Stimulated activated CD8-positive, alpha-beta memory T cell treated with anti-CD3 and anti-CD28 coated beads, Interleukin-4, amount 100 ng/mL, for 4 hours (primary cell): ENCODE data around the gene WDR4.
A peak's percentile ranks its signal among the peaks of the same experiment; 100 is the strongest.
"Not testable (repeated sequence)": the region's sequence is repeated elsewhere in the genome, so short reads cannot be mapped to it uniquely, and the experiment has no call there.

Experiments
- DNase-seq, 2 donors: peaks; one replicate each; pipeline ENCODE4 v3.0.0-alpha.2; 2020; ENCODE audit warnings: low read depth in 2 of 2, low spot score in 1 of 2

Gene WDR4, protein sequence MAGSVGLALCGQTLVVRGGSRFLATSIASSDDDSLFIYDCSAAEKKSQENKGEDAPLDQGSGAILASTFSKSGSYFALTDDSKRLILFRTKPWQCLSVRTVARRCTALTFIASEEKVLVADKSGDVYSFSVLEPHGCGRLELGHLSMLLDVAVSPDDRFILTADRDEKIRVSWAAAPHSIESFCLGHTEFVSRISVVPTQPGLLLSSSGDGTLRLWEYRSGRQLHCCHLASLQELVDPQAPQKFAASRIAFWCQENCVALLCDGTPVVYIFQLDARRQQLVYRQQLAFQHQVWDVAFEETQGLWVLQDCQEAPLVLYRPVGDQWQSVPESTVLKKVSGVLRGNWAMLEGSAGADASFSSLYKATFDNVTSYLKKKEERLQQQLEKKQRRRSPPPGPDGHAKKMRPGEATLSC

DNA sequence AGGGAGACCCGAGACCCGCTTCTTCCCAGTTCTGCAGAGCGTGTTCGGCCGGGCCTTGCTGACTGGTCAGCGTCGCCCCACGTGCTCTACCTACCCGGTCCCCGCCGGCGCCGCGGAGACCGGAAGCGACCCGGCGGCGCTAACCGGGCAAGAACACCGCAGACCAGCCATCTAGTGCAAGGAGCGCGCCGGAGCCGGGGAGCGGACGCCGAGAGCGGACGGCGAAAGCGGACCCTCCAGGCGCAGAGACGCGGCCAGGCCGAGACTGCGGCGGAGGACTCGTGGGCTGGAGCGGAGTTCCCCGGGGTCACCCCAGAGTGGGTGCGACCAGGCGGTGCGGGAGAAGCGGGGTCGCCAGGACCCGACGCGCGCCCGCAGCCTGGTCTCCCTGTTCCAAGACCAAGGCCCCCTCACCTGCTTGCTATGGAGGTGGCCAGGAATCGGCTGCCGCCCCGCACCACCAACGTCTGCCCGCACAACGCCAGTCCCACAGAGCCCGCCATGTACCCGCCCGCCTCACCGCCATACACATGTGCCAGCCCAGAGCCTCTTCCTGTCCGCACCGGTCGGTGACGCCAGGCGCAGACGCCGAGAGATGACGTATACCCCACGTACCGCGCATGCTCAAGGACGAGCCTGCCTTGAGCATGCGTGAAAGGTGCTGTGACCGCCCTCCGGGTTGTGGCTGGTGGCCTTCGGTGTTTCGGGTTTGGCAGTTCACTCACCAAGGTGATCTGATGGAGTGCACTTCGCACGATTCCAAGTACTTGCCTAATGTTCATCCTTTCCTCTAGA lies at the start of gene WDR4:
Gene WDR4 (minus strand): TSS at position 547 of the 795 bp plus-strand sequence. CDS start 44 bp downstream, at position 503.
- DNase-seq, result peak; percentile 97 to 99

DNA sequence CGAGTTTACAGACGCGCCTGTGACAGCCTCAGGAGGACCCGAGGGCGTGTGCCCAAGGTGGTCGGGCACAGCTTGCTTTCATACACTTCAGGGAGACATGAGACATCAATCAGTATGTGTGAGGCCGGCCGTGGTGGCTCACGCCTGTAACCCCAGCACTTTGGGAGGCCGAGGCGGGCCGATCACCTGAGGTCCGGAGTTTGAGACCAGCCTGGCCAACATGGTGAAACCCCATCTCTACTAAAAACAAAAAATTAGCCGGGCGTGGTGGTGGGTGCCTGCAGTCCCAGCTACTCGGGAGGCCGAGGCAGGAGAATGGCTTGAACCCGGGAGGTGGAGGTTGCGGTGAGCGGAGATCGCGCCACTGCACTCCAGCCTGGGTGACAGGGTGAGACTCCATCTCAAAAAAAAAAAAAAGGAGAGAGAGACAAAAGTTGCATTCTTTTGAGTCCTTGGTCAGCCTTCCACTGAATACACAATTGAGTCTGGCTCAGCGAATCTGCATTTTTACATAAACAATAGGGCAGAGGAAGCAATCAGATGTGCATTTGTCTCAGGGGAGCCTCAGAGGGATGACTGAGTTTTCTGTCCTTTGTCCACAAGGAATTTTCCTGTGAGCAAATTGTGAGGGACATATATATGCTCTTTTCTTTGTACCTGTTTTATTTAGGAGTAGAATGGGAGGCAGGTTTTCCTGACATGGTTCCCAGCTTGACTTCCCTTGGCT lies 48.3 kb upstream of the WDR4 start:
- not testable (repeated sequence) for DNase-seq

DNA sequence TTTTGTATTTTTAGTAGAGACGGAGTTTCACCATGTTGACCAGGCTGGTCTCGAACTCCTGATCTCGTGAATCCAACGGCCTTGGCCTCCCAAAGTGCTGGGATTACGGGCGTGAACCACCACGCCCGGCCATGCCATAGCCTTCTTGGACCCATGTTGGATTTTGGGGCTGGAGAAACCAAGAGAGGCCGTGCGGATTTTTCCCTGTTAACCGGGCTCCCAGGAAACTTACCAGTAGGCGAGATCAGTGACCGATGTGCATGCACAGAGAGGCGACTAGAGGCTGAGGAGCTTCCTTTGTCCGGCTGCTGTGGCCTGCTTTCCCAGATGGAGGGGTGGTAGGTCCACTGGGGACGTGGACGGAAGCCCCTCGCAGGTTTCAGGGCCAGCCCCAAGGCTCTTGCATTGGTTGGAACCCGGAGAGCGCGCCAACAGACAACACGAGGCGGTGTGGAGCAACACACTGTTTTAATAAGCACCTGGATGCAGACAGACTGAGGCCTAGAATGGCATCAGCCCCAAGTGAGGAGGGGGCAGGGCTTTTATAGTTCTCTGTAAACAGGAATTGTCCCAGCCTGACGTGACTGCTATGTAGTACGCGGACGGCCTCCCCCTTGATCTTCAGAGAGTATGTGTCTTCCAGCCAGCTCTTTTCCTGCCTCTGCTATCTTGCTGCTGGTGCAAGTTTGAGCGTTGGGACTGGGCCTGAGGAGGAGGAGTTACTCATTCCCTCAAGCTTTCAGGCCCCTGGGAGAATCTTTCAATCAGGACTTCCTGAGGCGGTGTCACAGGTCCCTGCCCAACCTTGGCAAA lies 46.0 kb upstream of the WDR4 start, which contains the start of gene ERVH48-1:
Gene ERVH48-1 (minus strand): TSS at position 517 of the 813 bp plus-strand sequence. CDS start 6,624 bp downstream, outside the sequence.
- no peak for DNase-seq

DNA sequence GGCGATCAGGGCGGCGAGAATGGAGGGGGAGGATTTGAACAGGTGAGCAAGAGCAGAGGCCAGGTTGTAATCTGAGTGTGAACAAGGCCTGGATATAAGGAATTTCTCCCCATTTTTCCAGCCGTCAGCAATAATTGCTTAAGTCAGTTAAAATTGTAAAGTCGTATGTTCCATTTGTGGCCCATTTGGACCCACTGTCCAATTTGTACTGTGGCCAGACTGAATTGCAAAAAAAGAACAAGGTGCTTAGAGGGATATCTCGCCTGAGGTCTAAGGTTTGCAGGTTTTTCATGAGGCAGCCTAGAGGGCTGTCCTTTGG lies 45.1 kb upstream of the WDR4 start:
- DNase-seq, result no peak

DNA sequence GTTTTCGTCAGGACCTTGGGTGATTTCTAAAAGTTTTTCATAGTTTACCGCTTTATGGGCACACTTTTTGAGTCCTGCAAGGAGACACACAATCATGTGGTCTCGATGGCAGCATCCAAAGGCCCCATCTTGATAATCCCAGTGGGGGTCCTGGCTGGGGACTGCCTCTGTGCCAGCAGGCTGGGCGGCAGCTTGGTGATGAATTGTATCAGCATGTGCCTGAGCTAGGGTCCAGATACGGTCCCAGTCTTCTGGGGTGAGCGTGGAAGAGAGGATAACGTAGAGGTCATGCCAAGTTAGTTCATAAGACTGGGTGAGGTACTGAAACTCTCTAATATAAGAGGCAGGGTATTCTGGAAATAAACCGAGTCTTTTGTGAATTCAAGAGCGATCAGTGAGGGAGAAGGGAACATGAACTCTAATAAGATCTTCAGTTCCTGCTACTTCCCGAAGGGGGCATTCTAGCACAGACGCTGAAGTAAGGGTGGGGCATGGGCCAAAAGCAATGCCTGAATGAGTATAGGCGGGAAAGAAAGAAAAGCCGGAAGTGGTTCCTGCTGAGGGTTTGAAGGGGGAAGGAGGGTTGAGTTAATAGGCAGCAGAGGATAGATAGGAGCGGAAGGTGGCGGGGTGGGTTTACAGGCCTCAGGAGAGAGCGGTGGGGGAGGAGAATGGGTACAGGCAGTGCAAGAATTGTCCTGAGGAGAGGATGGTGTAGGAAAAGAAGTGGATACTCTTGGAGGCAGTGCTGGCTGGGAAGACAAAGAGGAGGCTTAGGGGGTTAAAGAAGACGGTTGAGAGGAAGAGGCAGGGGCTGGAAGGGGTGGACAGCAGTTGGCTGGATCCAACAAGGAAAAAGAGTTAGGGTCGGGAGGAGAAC lies 44.5 kb upstream of the WDR4 start:
- peak; percentile 26 to 27 for DNase-seq

DNA sequence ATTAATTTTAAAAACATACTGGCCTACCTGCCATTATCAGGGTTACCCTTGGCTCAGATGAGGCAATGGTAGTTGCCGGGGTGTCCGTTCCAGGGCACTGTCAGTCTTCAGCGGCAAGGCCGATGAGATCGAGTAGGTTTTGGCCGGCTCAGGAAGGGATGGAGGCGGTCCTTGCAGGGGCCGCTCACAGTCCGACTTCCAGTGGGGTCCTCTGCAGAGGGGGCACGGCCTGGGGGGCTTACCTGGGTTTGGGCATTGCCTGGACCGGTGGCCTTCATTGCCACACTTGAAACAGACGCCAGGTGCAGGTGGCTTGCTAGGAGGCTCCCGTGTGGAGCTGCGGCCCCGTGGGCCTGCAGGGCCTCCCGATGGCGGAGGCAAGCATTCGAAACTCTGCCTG lies 43.6 kb upstream of the WDR4 start:
- DNase-seq, result no peak

DNA sequence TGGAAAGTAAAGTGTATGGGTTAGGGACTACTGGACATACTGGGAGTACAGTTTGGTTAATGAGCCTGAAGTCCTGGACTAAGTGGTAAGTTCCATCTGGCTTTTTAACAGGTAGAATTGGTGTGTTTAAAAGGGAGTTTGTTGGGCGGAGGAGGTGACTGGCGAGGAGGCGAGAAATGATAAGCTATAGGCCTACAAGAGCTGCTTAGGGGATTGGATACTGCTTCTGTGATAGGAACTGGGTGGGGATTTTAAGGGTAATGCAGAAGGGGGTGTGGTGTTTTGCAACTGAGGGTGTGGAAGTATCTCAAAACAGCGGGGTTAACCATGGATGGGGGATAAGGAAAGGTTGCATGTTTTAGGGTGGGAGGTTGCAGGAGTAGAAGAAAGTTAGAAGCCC lies 42.6 kb upstream of the WDR4 start:
- DNase-seq, result no peak

DNA sequence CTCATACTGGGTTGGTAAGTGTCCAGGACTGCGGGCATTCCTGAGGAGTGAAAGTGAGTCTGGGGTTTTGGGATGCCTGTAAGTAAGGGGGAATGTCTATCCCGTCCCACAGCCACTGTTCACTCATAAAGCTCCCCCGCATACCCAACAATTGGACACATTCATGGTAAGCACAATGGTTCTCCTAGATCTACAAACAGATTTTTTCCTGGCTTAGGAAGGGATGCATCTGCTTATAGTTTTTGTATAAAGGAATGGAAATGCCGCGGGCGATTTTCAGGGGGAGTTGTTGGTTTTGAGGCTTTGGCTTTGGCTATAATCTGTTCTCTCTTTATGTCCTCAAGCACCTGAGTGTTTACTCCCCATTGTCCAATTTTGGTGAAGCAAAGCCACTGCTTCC lies 39.0 kb upstream of the WDR4 start:
- DNase-seq, result no peak

DNA sequence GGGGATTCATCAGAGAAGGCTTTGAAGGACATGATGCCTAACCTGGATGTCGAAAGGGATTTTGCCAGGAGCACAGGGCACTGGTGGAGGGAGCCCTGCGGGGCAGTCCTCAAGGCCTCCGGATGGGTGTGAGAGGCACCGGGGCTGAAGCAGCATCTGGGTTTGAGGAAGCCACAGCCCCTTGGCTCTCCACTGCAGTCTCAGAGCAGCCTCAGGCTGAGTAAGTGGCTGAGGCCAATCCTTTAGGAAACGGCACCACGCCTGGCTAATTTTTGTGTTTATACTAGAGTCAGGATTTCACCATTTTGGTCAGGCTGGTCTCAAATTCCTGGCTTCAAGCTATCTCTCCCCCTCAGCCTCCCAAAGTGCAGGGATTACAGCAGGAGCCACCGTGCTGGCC lies 34.1 kb upstream of the WDR4 start:
- DNase-seq, result no peak

DNA sequence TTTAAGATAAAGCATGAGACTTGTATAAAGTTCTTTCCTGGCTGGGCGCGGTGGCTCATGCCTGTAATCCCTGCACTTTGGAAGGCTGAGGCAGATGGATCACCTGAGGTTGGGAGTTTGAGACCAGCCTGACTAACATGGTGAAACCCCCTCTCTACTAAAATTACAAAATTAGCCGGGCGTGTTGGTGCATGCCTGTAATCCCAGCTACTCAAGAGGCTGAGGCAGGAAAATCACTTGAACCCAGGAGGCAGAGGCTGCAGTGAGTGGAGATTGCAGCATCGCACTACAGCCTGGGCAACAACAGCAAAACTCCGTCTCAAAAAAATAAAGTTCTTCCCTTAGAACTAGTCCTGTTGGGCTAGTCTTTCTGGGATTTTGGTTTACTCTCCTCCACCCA lies 32.6 kb upstream of the WDR4 start:
- DNase-seq, result not testable (repeated sequence)

DNA sequence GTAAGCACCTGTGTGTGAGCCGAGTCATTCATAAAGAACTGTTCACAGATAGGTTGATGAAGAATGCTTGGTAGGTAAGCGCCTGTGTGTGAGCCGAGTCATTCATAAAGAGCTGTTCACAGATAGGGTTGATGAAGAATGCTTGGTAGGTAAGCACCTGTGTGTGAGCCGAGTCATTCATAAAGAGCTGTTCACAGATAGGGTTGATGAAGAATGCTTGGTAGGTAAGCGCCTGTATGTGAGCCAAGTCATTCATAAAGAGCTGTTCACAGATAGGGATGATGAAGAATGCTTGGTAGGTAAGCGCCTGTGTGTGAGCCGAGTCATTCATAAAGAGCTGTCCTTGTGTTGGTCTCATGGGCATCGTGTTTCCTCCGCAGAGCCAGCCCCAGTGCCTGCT lies 29.1 kb upstream of the WDR4 start:
- DNase-seq, result not testable (repeated sequence)

DNA sequence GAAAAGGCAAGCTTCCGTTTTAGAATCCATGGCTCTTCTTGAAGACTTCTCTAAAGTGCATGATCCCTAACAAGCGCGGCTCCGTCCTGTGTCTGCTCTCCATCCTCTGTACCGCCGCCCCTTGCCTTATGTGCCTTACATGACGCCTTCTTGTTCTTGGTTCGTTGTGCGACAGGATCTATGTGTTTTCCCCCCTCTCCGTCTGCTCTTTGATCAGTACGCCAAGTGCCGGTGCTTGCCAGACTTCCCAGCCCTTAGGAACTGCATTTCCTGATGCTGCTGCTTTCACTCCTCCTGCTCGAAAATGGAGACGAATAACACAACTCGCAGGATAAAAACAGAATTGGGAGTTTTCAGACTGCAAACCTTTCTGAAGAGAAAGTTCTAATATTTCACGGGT lies 26.9 kb upstream of the WDR4 start:
- DNase-seq, result no peak

DNA sequence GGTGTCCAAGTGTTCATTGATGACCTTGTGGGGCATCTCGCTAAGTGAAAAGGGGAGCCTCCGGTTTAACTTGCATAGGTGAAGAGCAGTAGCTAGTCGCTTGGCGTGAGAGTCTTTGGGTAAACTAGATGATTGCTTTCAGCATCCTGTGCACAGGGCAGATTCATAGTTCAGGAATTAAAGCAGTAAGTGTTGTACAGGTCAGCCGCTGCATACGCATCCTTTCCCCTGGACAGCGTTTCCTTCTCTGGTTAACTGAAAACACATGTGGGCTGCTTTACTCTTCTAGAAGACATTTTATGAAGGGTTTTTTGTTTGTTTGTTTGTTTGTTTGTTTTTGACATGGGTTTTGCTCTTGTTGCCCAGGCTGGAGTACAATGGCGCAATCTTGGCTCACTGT lies 25.9 kb upstream of the WDR4 start:
- no peak for DNase-seq

DNA sequence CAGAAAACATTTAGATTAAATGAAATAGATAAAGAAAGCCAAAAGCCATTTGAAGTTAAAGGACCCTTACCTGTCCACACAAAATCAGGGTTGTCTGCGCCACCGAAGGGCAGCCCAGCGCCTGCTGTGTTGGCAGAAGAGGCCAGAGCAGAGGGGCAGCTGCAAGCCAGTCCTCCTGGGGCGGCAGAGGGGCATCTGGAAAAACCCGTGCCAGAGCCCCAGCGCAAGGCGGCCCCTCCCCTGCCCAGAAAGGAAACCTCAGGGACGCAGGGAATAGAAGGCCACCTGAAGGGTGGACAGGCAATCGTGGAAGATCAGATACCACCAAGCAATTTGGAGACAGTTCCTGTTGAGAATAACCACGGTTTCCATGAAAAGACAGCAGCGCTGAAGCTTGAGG lies 24.5 kb upstream of the WDR4 start:
- no peak for DNase-seq

DNA sequence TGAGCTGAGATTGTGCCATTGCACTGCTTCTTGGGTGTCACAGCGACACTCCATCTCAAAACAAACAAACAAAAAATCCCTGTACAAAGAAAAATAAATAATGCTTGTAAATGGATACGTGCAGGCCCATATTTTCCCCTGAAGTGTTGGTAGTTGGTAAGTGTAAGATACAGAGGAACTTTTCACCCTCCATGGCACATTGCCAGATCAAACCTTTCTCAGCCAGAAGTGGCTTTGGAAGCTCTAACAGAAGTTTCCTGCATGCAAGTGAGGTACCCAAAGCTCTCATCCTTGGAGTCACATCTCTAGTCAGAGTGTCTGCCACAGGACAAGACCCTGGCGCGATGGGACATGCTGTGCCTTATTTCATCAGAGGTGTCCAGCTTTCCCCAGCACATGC lies 21.1 kb upstream of the WDR4 start:
- no peak for DNase-seq

DNA sequence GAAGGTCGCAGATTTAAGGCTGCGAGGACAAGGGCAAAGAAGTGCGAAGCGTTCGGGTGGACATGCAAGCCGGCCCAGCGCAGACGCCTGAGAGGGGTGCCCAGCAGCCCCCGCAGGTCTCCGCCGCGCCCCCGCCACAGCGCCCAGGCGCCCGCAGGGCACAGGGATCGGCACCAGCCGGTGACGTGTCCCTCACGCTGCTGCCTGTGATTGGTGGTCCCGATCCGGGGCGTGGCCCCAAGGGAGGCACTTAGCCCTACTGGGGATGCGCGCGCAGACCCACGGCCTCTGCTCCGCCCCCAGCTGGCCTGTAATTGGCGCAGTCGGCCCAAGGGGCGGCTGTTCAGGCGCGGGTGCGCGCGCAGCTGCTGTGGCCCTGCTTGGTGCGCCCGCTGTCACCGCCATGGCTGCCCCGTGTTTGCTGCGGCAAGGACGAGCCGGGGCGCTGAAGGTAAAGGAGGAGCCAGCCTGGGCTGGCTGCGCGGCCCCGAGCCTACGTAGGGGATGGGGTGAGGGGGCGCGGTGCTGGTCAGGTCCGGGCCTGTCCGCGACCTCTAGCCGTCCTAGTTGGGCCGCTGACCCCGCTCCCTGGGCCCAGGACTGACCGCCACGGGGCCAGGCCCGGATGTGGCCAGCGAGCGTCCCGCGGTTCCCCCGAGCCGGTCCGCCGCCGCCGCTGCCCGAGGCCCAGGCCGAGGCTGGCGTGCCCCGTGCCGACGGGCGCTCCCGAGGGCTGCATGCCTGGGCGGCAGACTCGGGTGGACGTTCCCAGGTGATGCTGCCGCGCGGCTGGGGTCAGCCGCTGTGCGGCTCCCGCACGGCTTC lies 13.8 kb upstream of the WDR4 start, which contains the start of gene NDUFV3:
Gene NDUFV3 (plus strand): TSS at position 379 of the 825 bp plus-strand sequence. CDS start 25 bp downstream, at position 404.
- peak; percentile 100 for DNase-seq

DNA sequence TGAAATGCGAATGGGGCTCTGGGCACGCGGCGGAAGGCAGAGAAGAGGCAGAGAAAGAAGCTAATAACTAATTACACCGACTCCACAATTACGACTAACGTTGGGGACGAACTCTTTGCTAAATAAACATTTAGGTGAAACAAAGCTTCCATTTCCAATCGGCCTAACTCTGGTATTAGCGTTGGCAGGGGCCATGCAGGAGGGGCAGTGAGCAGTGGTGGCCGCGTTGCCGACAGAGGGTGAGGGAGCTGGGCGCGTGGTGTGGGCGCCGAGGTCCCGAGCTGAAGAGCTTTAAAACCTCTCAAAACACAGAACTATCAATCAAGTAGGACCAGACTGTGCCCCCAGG lies 13.2 kb upstream of the WDR4 start:
- DNase-seq, result no peak

DNA sequence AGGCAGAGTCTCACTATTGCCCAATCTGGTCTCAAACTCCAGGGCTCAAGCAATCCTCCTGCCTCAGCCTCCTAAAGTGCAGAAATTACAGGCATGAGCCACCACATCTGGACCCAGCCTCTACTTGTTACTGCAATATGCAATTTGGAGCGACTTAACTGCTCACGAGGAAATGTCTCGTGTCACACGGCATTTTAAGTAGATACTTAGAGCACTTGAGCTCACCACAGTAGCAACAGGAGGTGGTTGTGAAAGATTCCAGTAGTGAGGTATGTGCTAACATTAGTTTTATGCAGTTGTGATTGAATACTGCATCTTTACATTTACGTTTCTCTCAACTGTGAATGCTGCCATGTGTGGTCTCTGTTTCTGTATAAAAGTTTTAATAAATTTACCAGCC lies 8.0 kb upstream of the WDR4 start:
- DNase-seq, result no peak

DNA sequence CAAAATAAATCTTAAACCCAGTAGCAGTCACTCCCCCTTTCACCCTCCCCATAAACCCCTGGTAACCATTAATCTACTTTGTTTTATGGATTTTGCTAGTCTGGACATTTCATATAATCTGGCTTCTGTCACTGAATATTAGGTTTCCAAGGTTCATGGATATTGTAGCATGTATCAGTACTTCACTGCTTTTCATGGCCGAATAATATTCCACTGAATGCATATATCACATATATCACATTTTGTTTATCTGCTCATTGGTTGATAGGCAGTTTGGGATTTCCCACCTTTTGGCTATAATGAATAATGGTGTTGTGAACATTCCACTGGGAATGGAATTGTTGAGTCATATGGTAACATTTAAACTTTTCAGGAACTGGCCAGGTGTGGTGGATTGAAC lies 4.6 kb upstream of the WDR4 start:
- no peak for DNase-seq
